HCT116 (cell line): ENCODE measurements around the gene CRACR2A.

Source experiments
- FOSL1 ChIP-seq: IDR thresholded peaks from 2 replicates; pipeline ENCODE4 v1.6.1; 2012; ENCODE audit warnings: low read depth
- POLR2A ChIP-seq: IDR thresholded peaks from 2 replicates; pipeline ENCODE4 v1.7.0; 2011; ENCODE audit warnings: borderline replicate concordance; ENCODE audit not compliant: insufficient read depth, insufficient read length; ENCODE audit errors: extremely low read depth
- SIN3A ChIP-seq: IDR thresholded peaks from 2 replicates; pipeline ENCODE4 v1.6.1; 2012; ENCODE audit warnings: low read depth
- SP1 ChIP-seq: IDR thresholded peaks from 2 replicates; pipeline ENCODE4 v1.6.1; 2012; ENCODE audit warnings: low read depth
- SRF ChIP-seq: IDR thresholded peaks from 2 replicates; pipeline ENCODE4 v1.6.1; 2012; ENCODE audit warnings: low read depth
- TF ChIP-seq, protein P1 (sequence below), 3 experiments: fragments of 200-600 bp in 1 of 3; sonication (generic) in 1 of 3; IDR thresholded peaks in 2 of 3; conservative IDR thresholded peaks in 1 of 3; 2 replicates each; pipeline ENCODE4 v1.5.1; 2012 to 2017; ENCODE audit warnings: low read depth in 2 of 3, low read length in 2 of 3, antibody characterized with exemption in 1 of 3, borderline replicate concordance in 1 of 3, control low read depth in 1 of 3, mild to moderate bottlenecking in 1 of 3, mixed read lengths in 1 of 3, mixed run types in 1 of 3, moderate library complexity in 1 of 3; ENCODE audit not compliant: insufficient read depth in 1 of 3

DNA sequence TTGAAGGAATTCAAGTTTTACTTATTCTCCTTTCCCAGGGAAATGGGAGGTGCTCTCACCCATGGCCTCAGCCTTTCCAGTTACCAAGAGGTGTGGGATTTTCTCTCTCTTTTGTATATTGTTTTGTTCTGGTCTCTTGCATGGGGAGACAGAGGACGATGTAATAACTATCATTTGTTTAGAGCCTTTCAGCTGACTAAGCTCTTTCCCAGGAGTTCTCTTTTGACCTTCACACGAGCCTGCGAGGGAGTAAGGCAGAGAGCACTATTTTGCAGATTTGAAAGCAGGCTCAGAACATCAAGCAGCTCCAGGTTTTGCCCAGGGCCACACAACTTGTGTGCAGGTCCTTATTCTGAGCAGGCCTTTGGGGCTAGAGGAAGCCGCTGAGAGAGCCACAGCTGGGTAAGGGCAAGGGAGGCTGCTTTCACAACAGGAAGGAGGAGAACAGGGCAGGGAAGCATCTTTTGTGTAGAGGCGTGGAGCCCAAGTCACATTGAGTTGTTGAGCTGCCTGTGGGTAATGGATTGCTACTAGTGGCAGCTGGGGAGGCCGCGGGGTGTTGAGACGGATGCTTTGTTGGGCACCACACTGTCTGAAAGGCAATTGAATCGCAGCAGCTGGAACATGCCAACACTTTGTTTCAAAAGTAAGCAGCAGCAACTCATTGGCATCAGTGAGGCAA, 145.7 kb downstream of the CRACR2A start:
- TF ChIP-seq, protein P1, sequence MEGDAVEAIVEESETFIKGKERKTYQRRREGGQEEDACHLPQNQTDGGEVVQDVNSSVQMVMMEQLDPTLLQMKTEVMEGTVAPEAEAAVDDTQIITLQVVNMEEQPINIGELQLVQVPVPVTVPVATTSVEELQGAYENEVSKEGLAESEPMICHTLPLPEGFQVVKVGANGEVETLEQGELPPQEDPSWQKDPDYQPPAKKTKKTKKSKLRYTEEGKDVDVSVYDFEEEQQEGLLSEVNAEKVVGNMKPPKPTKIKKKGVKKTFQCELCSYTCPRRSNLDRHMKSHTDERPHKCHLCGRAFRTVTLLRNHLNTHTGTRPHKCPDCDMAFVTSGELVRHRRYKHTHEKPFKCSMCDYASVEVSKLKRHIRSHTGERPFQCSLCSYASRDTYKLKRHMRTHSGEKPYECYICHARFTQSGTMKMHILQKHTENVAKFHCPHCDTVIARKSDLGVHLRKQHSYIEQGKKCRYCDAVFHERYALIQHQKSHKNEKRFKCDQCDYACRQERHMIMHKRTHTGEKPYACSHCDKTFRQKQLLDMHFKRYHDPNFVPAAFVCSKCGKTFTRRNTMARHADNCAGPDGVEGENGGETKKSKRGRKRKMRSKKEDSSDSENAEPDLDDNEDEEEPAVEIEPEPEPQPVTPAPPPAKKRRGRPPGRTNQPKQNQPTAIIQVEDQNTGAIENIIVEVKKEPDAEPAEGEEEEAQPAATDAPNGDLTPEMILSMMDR (IDR thresholded peaks at IDR 0.05 in 2 of 3, conservative IDR thresholded peaks at IDR 0.05 in 1 of 3; ENCODE audit: borderline replicate concordance in 1 of 3, insufficient read depth in 1 of 3, low read depth in 2 of 3, low read length in 2 of 3) = no peak
- TF ChIP-seq POLR2A = no peak
- no peak for TF ChIP-seq SIN3A
- TF ChIP-seq SP1 = no peak
- no peak for TF ChIP-seq SRF
- TF ChIP-seq FOSL1 = no peak
